Stimulated activated naive B cell treated with anti-CD40 and anti-IgM and Interleukin-4, amounts not matched to agents 10 μg/mL and 1 μg/mL and 100 μg/mL, for 72 hours (primary cell): Measurements from ENCODE around the gene PPP1R15B.

Experiments used
- ATAC-seq, 2 donors: fragments of 150-1000 bp; cut with Tn5 transposase; replicated peaks; 2 replicates each; pipeline ENCODE4 v1.10.0; 2021; ENCODE audit warnings: moderate library complexity in 1 of 2
- DNase-seq: peaks from one replicate; pipeline ENCODE4 v3.0.0; 2021
- H3K27ac Mint-ChIP-seq: one replicate; pipeline ENCODE4 v1.8.0; 2022; ENCODE audit warnings: mild to moderate bottlenecking, mixed read lengths
- H3K27me3 Mint-ChIP-seq, 2 donors: one replicate each; pipeline ENCODE4 v1.8.0; 2022; ENCODE audit warnings: mixed read lengths in 2 of 2
- H3K36me3 Mint-ChIP-seq, 2 donors: one replicate each; pipeline ENCODE4 v1.8.0; 2022; ENCODE audit warnings: mixed read lengths in 2 of 2, mild to moderate bottlenecking in 1 of 2
- H3K4me1 Mint-ChIP-seq, 2 donors: one replicate each; pipeline ENCODE4 v1.8.0; 2022; ENCODE audit warnings: mixed read lengths in 2 of 2, mild to moderate bottlenecking in 1 of 2
- H3K4me3 Mint-ChIP-seq, 2 donors: one replicate each; pipeline ENCODE4 v1.8.0; 2022; ENCODE audit warnings: mild to moderate bottlenecking in 2 of 2, mixed read lengths in 2 of 2, moderate library complexity in 1 of 2
- H3K9me3 Mint-ChIP-seq, 2 donors: one replicate each; pipeline ENCODE4 v1.8.0; 2022; ENCODE audit warnings: mixed read lengths in 2 of 2, mild to moderate bottlenecking in 1 of 2

Gene PPP1R15B

GRCh38 chr1:204420039-204421004 lies 8.7 kb upstream of the PPP1R15B start:
- DNase-seq (peak; percentile 31), ATAC-seq (peak; percentile 67 to 74)
- Mint-ChIP-seq H3K27me3 (no peaks in the 10 kb centered on the region), H3K36me3 (peaks cover 16 to 46% of the 10 kb centered on the region in 2 donors), H3K9me3 (no peaks in the 10 kb centered on the region), H3K4me3 (peak overlapping the region; percentile 40 to 49), H3K4me1 (peaks cover 31 to 54% of the 10 kb centered on the region in 2 donors), H3K27ac (peak overlapping the region; percentile 95)

- H3K4me3 Mint-ChIP-seq: no peak overlapping the region
- DNase-seq: no peak
- H3K27me3 Mint-ChIP-seq: no peaks in the 10 kb centered on the region
- ATAC-seq: no peak
- H3K4me1 Mint-ChIP-seq: peaks cover 36 to 59% of the 10 kb centered on the region in 2 donors
- peaks cover 12 to 43% of the 10 kb centered on the region in 2 donors for H3K36me3 Mint-ChIP-seq
- H3K9me3 Mint-ChIP-seq: no peaks in the 10 kb centered on the region
- H3K27ac Mint-ChIP-seq: peak overlapping the region; percentile 31
Observed at GRCh38 chr1:204419064-204419403, 7.4 kb upstream of the PPP1R15B start.

DNA sequence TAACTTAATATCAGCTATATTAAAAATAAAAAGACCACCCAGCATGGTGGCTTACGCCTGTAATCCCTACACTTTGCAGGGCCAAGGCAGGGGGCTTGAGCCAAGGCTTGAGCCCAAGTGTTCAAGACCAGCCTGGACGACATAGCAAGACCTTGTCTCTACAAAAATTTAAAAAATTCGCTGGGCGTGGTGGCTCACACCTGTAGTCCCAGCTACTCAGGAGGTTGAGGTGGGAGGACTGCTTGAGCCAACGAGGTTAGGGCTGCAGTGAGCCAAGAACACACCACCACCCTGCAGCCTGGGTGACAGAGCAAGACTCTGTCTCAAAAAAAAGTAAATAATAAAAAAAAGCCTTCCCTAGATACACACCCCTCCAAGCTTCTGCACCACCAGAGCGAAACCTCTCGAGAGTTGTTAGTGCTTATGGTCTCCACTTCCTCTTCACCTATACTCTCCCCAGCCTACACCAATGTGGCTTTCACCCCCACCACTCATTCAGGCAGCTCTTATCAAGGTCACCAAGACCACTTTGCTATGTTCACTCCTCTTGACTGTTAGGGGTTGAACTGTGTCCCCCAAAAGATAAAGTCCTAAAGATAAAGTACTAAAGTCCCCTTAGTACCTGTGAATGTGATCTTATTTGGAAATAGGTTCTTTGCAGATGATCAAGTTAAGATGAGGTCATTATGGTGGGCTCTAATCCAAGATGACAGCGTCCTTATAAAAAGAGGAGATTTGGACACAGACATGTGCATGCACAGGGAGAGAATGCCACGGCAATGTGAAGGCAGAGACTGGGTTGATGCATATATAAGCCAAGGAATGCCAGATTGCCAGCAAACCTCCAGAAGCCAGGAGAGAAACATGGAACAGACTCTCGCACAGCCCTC lies 6.8 kb upstream of the PPP1R15B start:
- Mint-ChIP-seq H3K4me3 (peak overlapping the region; percentile 24 to 48), H3K27me3 (no peaks in the 10 kb centered on the region), H3K4me1 (peaks cover 36 to 65% of the 10 kb centered on the region in 2 donors), H3K36me3 (peaks cover 12 to 42% of the 10 kb centered on the region in 2 donors), H3K27ac (peak overlapping the region; percentile 87), H3K9me3 (no peaks in the 10 kb centered on the region)
- DNase-seq (no peak), ATAC-seq (peak; percentile 75 to 88)

- Mint-ChIP-seq H3K4me3 (peak overlapping the region; percentile 29 to 44), H3K36me3 (peaks cover 12 to 41% of the 10 kb centered on the region in 2 donors), H3K27ac (peak overlapping the region; percentile 87), H3K4me1 (peaks cover 40 to 76% of the 10 kb centered on the region in 2 donors), H3K27me3 (no peaks in the 10 kb centered on the region), H3K9me3 (no peaks in the 10 kb centered on the region)
- ATAC-seq (peak; percentile 47 to 58), DNase-seq (no peak)
Observed at GRCh38 chr1:204417074-204417997, 5.7 kb upstream of the PPP1R15B start.

DNA sequence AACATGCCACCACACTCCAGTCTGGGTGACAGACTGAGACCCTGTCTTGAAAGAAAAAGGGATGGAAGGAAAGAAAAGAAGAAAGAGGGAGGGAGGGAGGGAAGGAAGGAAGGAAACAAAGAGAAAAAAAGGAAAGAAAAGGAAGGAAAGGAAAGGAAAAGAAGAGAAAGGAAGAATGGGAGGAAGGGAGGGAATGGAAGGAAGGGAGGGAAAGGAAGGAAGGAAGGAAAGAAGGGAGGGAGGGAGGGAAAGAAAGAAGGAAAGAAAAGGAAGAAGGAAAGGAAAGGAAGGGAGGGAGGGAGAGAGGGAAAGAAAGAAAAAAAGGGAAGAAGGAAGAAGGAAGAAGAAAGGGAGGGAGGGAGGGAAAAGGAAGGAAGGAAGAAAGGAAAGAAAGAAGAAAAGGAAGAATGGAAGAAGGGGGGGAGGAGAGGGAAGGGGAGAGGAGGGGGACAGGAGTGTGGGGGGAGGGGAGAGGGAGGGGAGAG lies 5.0 kb upstream of the PPP1R15B start:
- Mint-ChIP-seq H3K9me3 (no peaks in the 10 kb centered on the region), H3K36me3 (peaks cover 12 to 41% of the 10 kb centered on the region in 2 donors), H3K27ac (peak overlapping the region; percentile 28), H3K4me1 (peaks cover 40 to 76% of the 10 kb centered on the region in 2 donors), H3K4me3 (peak overlapping the region in 1 of 2 donors; percentile 26), H3K27me3 (no peaks in the 10 kb centered on the region)
- DNase-seq (no peak), ATAC-seq (no peak)

DNA sequence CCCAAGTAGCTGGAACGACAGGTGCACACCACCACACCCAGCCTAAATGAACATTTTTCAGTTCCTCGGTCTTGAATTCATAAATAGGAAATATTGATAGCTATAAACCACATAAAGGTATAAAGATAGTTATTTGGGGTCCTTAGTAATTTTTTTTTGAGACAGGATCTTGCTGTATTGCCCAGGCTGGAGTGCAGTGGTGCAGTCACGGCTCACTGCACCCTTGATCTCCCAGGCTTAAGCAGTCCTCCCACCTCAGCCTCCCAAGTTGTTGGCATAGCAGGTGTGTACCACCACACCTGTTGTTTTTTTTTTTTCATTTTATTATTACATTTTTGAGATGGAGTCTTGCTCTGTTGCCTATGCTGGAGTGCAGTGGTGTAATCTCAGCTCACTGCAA lies 3.7 kb upstream of the PPP1R15B start:
- Mint-ChIP-seq H3K4me1 (peaks cover 36 to 66% of the 10 kb centered on the region in 2 donors), H3K27ac (no peak overlapping the region), H3K27me3 (no peaks in the 10 kb centered on the region), H3K9me3 (no peaks in the 10 kb centered on the region), H3K4me3 (no peak overlapping the region), H3K36me3 (peaks cover 13 to 44% of the 10 kb centered on the region in 2 donors)
- DNase-seq (no peak), ATAC-seq (no peak)

DNA sequence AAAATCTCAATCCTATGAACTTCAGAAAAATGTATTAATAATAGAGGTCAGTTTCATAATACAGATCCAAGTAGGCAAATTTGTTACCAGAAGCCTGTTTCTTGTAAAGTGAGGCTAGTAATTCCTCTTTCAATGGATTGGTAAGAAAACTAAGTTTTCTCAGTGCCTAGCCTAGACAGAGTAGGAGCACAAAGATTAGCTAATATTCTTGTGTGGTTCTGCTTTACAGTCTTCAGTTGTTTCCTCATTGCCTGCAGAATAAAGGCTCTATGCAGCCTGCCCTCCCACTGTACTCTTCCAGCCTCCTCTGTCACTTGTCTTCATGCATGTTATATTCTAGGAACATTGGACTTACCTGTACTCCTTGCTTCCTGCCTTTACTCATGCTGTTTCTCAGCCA lies 2.4 kb upstream of the PPP1R15B start:
- Mint-ChIP-seq H3K9me3 (no peaks in the 10 kb centered on the region), H3K27me3 (no peaks in the 10 kb centered on the region), H3K36me3 (peaks cover 12 to 46% of the 10 kb centered on the region in 2 donors), H3K4me1 (peaks cover 28 to 52% of the 10 kb centered on the region in 2 donors), H3K27ac (peak overlapping the region; percentile 62), H3K4me3 (no peak overlapping the region)
- no peak for DNase-seq
- ATAC-seq: no peak

DNA sequence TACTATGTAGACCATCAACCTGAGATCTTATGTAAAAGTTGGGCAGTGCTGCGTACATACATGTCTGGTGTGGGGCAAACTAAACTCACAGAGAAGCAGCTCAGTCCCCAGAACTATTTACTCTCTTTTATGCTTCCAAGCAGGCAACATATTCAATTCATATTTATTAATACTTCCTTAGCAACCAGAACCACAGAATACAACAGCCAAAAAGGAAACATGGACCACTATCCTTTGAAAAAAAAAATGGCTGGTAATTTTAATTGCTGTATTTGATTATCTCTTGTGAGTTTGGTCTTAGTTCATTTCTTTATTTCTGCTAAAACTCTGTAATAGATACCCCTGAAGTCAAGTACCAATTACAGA lies 1.5 kb upstream of the PPP1R15B start:
- Mint-ChIP-seq H3K9me3 (no peaks in the 10 kb centered on the region), H3K36me3 (peaks cover 14 to 47% of the 10 kb centered on the region in 2 donors), H3K4me3 (peak overlapping the region; percentile 53 to 57), H3K27me3 (no peaks in the 10 kb centered on the region), H3K27ac (peak overlapping the region; percentile 100), H3K4me1 (peaks cover 23 to 44% of the 10 kb centered on the region in 2 donors)
- ATAC-seq (no peak), DNase-seq (no peak)

- no peaks in the 10 kb centered on the region for H3K9me3 Mint-ChIP-seq
- ATAC-seq (peak; percentile 44 to 50), DNase-seq (peak; percentile 46)
- no peaks in the 10 kb centered on the region for H3K27me3 Mint-ChIP-seq
- peaks cover 14 to 27% of the 10 kb centered on the region in 2 donors for H3K4me1 Mint-ChIP-seq
- H3K36me3 Mint-ChIP-seq: peaks cover 17 to 44% of the 10 kb centered on the region in 2 donors
- H3K27ac Mint-ChIP-seq: peak overlapping the region; percentile 100
- peak overlapping the region; percentile 95 to 99 for H3K4me3 Mint-ChIP-seq
Observed at GRCh38 chr1:204410688-204411450, 748 bp downstream of the PPP1R15B start.

- ATAC-seq: no peak
Observed at GRCh38 chr1:204409836-204410687, 1.6 kb downstream of the PPP1R15B start.

DNA sequence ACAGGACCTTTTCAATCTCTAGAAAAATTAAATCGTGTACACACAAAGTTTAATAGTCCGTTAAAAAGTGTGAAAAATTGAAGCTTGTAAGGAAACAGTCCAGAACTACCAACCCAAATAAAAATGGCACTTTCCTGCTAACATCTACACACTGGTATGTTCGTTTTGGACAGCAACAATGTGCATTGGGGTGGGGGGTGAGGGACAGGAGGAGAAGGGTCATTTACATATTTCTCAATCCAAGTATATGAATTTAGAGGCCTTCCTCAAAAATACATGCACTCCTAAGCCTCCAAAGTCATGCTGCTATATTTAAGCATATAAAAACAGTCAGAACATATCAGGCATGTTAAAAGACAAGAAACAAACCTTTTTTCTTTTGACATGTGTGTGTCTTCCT lies 2.5 kb downstream of the PPP1R15B start:
- H3K4me1 Mint-ChIP-seq: peaks cover 10 to 29% of the 10 kb centered on the region in 2 donors
- H3K27ac Mint-ChIP-seq: no peak overlapping the region
- ATAC-seq: no peak
- H3K27me3 Mint-ChIP-seq: no peaks in the 10 kb centered on the region
- H3K36me3 Mint-ChIP-seq: peaks cover 17 to 41% of the 10 kb centered on the region in 2 donors
- H3K4me3 Mint-ChIP-seq: peak overlapping the region; percentile 95 to 99
- H3K9me3 Mint-ChIP-seq: no peaks in the 10 kb centered on the region
- DNase-seq: no peak

More at GRCh38 chr1:204409836-204410687, 1.6 kb downstream of the PPP1R15B start:
- Mint-ChIP-seq H3K27me3 (no peaks in the 10 kb centered on the region), H3K4me1 (peaks cover 14 to 30% of the 10 kb centered on the region in 2 donors), H3K9me3 (no peaks in the 10 kb centered on the region), H3K27ac (peak overlapping the region; percentile 100), H3K4me3 (peak overlapping the region; percentile 95 to 99), H3K36me3 (peaks cover 17 to 45% of the 10 kb centered on the region in 2 donors)
- DNase-seq: no peak

DNA sequence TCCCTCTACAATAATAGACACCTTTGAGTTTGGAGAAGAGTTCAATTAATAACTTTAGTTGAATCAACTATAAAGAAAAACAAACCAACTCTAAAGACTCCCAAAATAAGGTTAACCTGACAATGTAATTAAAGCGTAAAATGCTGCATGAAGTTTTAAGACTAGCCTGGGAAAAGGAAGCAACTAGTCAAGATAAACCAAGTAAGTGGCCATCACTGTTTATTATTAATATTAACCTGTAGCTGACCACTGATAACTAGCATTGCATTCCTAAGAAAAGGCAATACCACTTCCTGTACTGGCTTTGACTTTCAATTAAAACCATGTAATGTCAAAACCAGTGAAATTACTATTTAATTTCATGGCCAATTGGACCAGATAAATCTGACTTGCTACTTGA lies 3.0 kb downstream of the PPP1R15B start:
- ATAC-seq: no peak
- Mint-ChIP-seq H3K4me1 (peaks cover 9 to 29% of the 10 kb centered on the region in 2 donors), H3K27ac (peak overlapping the region; percentile 42), H3K4me3 (peak overlapping the region; percentile 95 to 99), H3K27me3 (no peaks in the 10 kb centered on the region), H3K9me3 (no peaks in the 10 kb centered on the region), H3K36me3 (peaks cover 19 to 40% of the 10 kb centered on the region in 2 donors)
- DNase-seq: no peak
